Measurements from ENCODE around the gene TXNRD2.
A peak's percentile ranks its signal among the peaks of the same experiment; 100 is the strongest.

Gene TXNRD2

GRCh38 chr22:19873138-19873959 lies 68.3 kb downstream of the TXNRD2 start:
- no peak for DNase-seq

GRCh38 chr22:19872779-19873137 lies 68.9 kb downstream of the TXNRD2 start:
- DNase-seq: no peak

- no peak for DNase-seq
These were observed 69.5 kb downstream of the TXNRD2 start for GRCh38 chr22:19871845-19872778.

DNA sequence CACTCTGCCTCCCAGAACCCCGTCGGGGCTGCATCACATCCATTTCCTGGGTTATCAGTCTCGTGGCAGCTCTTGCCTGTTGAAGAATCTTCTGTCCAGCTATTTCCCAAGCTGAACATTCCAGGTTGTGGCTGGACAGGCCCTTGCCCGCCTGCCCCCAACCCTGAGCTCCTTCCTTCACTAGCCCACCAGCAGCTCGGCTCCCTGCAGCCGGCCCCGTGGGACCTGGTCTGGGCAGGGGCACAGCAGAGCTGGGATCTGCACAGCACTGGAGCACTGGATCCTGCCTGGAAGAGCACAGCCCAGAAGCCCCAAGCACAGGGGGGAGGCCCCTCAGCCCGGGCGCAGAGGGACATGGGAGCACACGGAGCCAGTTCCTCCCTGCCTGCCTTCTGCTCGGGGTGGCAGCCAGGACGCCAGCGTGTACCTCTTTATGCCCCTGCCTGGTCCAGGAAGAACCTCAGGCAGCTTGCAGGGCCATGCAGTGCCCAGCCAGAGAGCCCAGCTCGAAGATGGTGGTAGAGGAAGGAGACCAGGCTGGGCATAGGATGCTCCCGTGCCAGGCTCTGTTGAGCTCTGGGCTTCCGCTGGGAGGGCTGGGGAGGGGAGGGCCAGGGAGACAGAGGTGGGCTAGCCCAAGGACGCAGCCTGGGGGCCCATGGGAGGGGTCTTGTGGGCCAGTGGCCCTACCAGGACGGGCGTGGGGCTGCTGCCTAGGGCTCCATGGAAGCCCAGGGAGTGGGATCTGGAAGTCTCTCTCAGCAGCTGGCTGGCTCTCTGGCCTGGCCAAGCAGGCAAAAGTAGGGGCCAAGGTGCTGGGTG lies 70.4 kb downstream of the TXNRD2 start:
- no peak for DNase-seq

- no peak for DNase-seq
These were observed 71.2 kb downstream of the TXNRD2 start for GRCh38 chr22:19870153-19871022.

- no peak for DNase-seq
These were observed 72.0 kb downstream of the TXNRD2 start for GRCh38 chr22:19869497-19870152.

DNA sequence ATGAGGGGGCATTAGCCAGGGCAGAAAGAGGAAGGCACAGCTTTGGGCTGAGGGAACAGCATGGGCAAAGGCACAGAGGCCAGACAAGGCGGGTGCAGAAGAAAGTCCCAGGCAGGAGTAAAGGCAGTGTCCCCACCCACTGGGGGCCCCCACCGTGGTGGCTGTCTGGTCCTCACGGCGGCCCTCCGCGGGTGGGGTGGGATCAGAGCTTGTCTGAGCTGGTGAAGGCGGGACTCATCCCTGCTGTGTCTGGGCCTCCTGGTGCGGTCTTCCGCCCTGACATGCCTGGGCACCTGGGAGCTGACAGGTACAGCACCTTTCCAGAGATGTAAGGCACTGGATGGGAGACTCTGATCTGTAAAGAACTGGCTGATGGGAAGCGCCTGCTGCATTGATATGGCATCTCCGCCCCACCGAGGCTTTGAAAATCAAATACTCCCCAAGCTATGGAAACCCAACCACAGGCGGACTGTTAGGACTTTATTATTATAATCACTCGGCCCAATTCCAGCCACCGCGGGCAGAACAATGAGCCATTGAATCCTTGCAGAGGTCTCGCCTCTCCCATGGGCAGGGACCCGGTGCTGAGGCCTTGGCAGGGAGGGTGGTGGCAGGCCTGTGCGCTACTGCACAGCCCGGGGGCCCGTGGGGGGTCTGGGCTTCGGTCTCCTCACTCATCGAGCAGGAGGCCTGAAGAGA lies 72.7 kb downstream of the TXNRD2 start:
- DNase-seq: no peak

DNA sequence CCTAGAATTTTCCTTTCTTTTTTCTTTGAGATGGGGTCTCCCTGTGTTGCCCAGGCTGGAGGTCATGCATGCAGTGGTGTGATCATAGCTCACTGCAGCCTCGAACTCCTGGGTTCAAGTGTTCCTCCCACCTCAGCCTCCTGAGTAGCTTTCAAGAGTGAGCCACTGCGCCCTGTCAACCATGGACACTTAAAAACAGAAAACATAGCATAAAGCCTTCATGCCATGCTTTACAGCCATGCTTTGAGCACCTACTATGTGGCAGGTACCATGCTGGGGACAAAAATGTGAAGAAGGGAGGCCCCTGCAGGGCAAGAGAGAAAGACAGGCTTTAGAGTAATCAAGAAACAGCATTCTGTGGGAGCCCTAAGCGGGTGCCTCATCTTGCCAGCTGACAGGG lies 73.3 kb downstream of the TXNRD2 start:
- DNase-seq: no peak

GRCh38 chr22:19867617-19868016 lies 74.0 kb downstream of the TXNRD2 start:
- DNase-seq: no peak

DNA sequence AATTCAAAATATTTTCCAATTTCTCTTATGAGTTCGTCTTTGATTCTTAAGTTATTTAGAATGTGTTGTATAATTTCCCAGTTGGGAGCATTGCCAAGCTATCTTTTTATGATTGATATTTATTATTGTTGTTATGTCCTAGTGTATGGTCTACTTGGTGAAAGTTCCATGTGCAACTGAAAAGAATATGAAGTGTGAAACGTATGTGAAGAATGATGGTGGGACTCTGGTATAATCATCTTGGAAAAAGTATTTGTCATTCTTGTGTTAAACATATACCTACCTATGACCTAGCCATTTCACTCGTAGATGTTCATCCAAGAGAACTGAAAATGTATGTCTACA lies 75.0 kb downstream of the TXNRD2 start:
- DNase-seq: no peak

- peak; percentile 72 to 79 (median 78) for DNase-seq
These were observed 76.3 kb downstream of the TXNRD2 start for GRCh38 chr22:19865141-19865829.

GRCh38 chr22:19864538-19865106 lies 77.0 kb downstream of the TXNRD2 start:
- no peak for DNase-seq

- no peak for DNase-seq
These were observed 78.0 kb downstream of the TXNRD2 start for GRCh38 chr22:19863571-19863970.

GRCh38 chr22:19862619-19863246 lies 78.9 kb downstream of the TXNRD2 start:
- no peak for DNase-seq

GRCh38 chr22:19859861-19860510 lies 81.6 kb downstream of the TXNRD2 start:
- DNase-seq: no peak

- DNase-seq: no peak
These were observed 84.2 kb downstream of the TXNRD2 start for GRCh38 chr22:19857382-19857781.

GRCh38 chr22:19855504-19856409 lies 85.9 kb downstream of the TXNRD2 start:
- DNase-seq: peak; percentile 41 to 59 (median 56)
